ENCODE results near the gene ILRUN. TPM values are rescaled to one million over a fixed set of nuclear protein-coding genes. Genes with fewer than 3 reads are reported as not detected.
"Not testable (repeated sequence)": the region's sequence is repeated elsewhere in the genome, so short reads cannot be mapped to it uniquely, and the experiment has no call there.

Gene ILRUN
- polyA plus RNA-seq, 1 experiment: 37.5 TPM

DNA sequence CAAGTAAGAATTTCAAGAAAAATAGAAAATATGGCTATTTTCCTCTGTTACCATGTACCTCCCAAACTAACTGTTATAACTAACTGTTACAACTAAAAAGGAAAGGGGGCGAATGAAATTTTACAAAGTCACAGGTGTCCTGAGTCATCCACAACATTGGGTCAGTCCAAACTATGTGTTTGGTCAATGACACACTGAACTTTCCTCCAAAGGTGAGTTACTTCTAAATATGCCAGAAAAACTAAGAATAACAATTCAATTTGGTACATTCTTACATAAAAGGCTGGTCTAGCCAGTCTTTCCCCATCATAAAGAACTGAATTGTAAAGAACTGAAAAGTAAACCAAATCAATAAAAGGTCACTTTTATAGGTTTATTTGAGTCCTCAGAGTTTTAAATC, 44.3 kb downstream of the ILRUN start:
- Histone ChIP-seq H3K4me3 (ENCODE audit: low read depth, low read length) (no peak overlapping the region), H3K36me3 (ENCODE audit: control insufficient read depth, insufficient read depth, low read length) (peaks cover 1% of the 10 kb centered on the region; the same call in 1 of the 2 replicates), H3K27me3 (ENCODE audit: control insufficient read depth, insufficient read depth, low read length) (no peaks in the 10 kb centered on the region)
- no peak for DNase-seq (ENCODE audit: low read depth)
- CTCF ChIA-PET: interaction anchor here (1.0 kb wide), 1 partner anchor 19 kb away, joined by 3 read pairs; no protein-coding TSS in a partner anchor
- TF ChIP-seq, protein P1, sequence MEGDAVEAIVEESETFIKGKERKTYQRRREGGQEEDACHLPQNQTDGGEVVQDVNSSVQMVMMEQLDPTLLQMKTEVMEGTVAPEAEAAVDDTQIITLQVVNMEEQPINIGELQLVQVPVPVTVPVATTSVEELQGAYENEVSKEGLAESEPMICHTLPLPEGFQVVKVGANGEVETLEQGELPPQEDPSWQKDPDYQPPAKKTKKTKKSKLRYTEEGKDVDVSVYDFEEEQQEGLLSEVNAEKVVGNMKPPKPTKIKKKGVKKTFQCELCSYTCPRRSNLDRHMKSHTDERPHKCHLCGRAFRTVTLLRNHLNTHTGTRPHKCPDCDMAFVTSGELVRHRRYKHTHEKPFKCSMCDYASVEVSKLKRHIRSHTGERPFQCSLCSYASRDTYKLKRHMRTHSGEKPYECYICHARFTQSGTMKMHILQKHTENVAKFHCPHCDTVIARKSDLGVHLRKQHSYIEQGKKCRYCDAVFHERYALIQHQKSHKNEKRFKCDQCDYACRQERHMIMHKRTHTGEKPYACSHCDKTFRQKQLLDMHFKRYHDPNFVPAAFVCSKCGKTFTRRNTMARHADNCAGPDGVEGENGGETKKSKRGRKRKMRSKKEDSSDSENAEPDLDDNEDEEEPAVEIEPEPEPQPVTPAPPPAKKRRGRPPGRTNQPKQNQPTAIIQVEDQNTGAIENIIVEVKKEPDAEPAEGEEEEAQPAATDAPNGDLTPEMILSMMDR (IDR thresholded peaks at IDR 0.05; ENCODE audit: insufficient read depth, low read depth, low read length): no peak
- POLR2A ChIA-PET: interaction anchor here (0.6 to 0.7 kb wide), 2 partner anchors 13 to 867 kb away, joined by 3 to 9 read pairs; no protein-coding TSS in a partner anchor

DNA sequence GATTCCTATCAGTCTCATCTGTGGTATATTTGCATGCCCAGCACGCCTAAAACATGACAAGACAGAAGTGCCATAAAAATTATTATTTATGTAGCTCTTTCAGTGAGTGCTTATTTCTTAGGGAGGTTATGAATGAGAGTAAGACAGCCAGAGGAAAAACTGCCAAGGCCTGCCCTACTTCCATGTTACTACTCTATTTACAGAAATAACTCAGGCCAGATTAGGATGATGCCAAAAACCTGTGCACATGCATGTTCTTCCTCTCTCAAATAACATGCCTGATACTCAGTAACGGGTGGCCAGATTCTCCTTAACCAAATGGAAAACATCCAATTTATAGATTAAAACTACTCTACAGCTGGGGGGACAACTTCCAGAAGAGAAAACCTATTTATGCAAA, 45.7 kb downstream of the ILRUN start:
- DNase-seq (ENCODE audit: low read depth): no peak
- TF ChIP-seq, protein P1 (IDR thresholded peaks at IDR 0.05; ENCODE audit: insufficient read depth, low read depth, low read length): no peak
- Histone ChIP-seq H3K36me3 (ENCODE audit: control insufficient read depth, insufficient read depth, low read length) (peaks cover 3% of the 10 kb centered on the region), H3K27me3 (ENCODE audit: control insufficient read depth, insufficient read depth, low read length) (no peaks in the 10 kb centered on the region), H3K4me3 (ENCODE audit: low read depth, low read length) (no peak overlapping the region)
- CTCF ChIA-PET: interaction anchor here (0.5 to 1.1 kb wide), 2 partner anchors 10 to 151 kb away, joined by 3 read pairs; no protein-coding TSS in a partner anchor
- POLR2A ChIA-PET: no interaction called here

DNA sequence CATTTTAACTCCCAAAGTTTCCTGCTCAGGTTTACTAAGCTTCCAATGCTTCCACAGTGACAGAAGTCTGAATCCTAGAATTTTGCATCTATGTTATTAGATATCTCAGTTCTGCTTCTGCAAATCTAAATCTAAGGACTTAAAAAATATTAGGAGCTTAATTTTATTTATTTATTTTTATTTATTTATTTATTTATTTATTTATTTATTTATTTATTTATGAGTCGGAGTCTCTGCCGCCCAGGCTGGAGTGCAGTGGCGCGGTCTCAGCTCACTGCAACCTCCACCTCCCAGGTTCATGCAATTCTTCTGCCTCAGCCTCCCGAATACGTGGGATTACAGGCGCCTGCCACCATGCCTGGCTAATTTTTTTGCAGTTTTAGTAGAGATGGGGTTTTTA, 46.3 kb downstream of the ILRUN start:
- DNase-seq (ENCODE audit: low read depth); CTCF ChIA-PET; POLR2A ChIA-PET: not testable (repeated sequence)

DNA sequence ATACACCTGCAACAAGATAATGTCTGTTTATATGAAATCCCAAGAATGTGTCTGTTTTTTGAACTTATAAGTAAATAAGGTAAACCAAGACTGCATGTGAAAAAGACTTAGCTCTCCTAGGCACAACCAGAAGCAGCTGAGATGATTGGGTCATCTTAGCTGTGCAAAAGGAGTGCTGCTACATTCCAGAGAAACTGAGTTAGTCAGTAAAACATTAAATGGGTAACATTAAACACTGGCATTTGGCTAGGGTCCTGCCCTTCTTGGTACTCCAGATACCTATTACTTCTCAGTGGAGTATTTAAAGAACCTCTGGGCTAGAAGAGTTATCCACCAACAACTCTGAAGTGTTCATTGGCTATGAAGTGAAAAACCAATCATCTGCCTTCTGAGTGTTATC, 47.8 kb downstream of the ILRUN start:
- ChIA-PET CTCF (interaction anchor here (0.8 kb wide), 1 partner anchor 9 kb away, joined by 3 read pairs; no protein-coding TSS in a partner anchor), POLR2A (no interaction called here)
- Histone ChIP-seq H3K4me3 (ENCODE audit: low read depth, low read length) (no peak overlapping the region), H3K36me3 (ENCODE audit: control insufficient read depth, insufficient read depth, low read length) (peaks cover 3% of the 10 kb centered on the region), H3K27me3 (ENCODE audit: control insufficient read depth, insufficient read depth, low read length) (no peaks in the 10 kb centered on the region)
- TF ChIP-seq, protein P1 (IDR thresholded peaks at IDR 0.05; ENCODE audit: insufficient read depth, low read depth, low read length): no peak
- DNase-seq (ENCODE audit: low read depth): no peak

More for the DNA sequence above, 46.3 kb downstream of the ILRUN start:
- H3K27me3 ChIP-seq (ENCODE audit: control insufficient read depth, insufficient read depth, low read length); H3K36me3 ChIP-seq (ENCODE audit: control insufficient read depth, insufficient read depth, low read length); H3K4me3 ChIP-seq (ENCODE audit: low read depth, low read length): not testable (repeated sequence)

Small RNAs within 50 kb of the gene (small RNA-seq; reads per million reads assigned to genes)
- not detected for gene RN7SL200P (ENCODE audit: insufficient read length, low read depth, low replicate concordance)

Other genes starting within 250 kb of the ILRUN start
- 0.02 and 0.04 TPM in 2 replicates for gene PACSIN1, start 230.7 kb downstream of the ILRUN start, polyA plus RNA-seq (2011; rRNA removed)
- gene SPDEF, start 140.4 kb downstream of the ILRUN start, polyA plus RNA-seq (2011; rRNA removed): not detected in 2 replicates
- gene SNRPC, start 60.7 kb upstream of the ILRUN start, polyA plus RNA-seq (2011; rRNA removed): 138 and 170 TPM in 2 replicates
- gene BLTP3A, start 95.3 kb upstream of the ILRUN start, polyA plus RNA-seq (2011; rRNA removed): 15.1 and 18.4 TPM in 2 replicates
- 15.2 and 24.7 TPM in 2 replicates for gene TAF11, start 191.3 kb upstream of the ILRUN start, polyA plus RNA-seq (2011; rRNA removed)
- 3.1 and 4.2 TPM in 2 replicates for gene ANKS1A, start 192.5 kb upstream of the ILRUN start, polyA plus RNA-seq (2011; rRNA removed)